Activated CD4-positive, alpha-beta T cell treated with anti-CD3 and anti-CD28 coated beads, Interleukin-2, Interleukin-6, amounts not matched to agents 100 ng/mL and 50 ng/mL, durations not matched to agents 16 hours and 8 hours (primary cell): ENCODE results near the gene CDH13.

Experiments used
- DNase-seq: peaks from one replicate; pipeline ENCODE4 v3.0.0-alpha.2; 2020

CDH13 gene

DNA sequence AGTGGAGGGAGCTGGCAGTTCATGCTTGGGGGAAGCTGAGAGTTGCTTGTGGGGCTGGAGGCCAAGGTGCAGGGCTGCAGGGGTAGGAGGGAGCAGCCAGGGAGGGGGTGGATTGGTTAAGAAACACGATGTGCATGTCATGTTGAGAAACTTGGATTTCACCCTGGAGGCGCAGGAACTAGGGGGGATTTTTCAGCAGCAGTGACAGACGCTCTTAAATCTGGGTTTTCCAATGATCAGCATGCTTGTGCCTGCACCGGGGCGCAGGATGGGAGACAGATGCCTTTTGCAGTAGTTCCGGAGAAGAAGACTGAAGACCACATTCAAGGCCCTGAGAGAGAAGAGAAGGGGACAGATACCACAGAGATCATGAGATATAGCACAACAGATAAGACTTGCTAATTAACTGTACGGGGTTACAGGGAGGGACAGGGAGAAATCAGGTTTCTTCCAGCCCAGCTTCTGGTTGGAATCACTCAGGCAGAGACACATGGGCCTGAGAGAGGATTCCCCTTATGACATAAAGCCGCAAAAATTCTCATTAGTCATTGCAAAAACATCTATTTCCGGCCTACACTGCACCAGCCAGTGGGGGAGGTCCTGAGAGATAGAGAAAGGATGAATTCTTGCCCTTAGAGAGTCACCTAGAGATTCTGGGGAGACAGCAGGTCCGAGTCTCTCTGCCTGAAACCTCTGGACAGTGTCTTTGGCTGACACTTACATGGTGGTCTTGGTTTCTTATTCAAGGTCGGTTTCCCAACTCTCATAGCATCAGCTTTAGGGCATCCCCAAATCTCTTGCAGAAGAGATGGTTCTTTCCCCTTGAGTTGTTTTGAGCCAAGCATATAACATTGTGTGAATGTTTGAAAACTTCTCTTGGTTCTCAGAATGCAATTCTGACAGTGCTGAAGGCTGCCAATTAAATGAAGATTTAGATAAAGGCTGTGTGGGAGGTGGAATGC is 27.1 kb downstream of the CDH13 start:
- DNase-seq: peak; percentile 81

DNA sequence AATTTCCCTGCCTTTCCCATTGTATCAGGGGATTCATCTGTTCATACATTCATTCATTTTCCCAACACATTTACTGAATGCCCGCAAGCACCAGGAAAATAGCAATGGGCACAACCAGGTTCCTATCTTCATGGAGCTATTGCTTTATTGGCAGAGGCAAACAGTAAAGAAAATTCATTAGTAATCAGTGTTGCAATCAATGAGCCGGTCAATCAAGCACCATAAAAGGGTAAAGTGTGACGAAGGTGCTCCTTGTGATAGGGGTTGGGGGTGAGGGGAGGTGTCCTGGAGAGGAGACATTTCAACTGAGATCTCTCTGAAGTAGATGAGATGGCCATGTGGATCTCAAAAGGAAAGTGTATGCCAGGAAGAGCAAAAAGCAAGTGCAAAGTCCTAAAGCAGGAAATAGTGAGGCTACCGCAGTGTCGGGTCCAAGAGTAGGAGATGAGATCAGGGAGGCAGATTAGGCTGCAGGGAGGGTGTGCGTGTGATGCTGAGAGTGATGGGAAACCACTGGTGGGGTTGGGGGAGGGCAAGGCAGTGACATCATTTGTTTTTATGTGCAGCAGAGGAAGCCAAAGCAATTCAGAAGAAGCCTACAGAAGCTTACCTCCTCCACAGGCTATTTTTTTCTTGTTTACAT is 28.4 kb downstream of the CDH13 start:
- DNase-seq: peak; percentile 89

DNA sequence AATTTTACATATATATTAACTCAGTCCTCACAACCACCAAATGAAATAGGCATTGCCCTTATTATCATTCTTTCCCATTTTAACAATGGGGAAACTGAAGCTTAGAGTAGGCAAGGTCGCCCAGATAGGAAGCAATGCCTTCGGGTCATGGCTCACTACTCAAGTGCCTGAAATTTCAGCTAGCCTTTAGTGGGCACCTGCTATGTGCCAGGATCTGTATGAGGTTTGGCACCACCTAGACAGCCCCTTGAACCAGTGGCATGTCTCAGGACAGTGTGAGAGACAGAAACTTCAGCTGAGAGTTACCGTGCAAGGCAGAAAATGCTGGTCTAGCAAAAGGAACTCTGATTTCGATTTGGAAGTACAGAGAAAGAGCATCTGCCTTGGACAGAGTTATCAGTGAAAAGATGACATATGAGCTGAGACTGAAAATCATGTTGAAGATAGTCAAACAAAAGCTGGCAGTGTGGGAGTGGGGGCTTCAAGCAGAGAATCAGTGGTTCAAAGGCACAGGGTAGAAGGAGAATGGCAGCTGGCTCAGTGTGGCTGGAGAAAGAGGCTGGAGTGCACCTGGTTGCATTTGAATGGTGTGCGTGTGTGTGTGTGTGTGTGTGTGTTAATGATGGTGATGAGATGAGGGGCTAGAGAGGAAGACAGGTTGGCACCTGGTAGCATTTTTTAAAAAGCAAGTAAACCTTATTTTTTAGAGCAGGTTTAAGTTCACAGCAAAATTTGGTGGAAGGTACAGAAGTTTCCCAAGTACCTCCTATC is 29.1 kb downstream of the CDH13 start:
- no peak for DNase-seq

DNA sequence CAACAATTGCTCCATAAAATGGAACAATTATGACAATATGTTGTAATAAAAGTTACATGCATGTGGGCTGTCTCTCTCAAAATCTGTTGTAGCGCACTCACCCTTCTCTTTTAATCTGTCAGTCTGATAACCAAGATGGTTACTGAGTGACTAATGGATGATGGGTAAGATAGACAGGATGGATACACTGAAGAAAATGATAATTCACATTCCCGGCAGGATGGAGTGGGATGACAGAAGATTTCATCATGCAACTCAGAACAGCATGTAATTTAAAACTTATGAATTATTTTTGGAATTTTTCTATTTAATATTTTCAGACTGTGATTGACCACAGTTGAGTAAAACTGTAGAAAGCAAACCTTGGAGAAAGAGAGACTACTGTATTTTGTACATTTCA is 30.5 kb downstream of the CDH13 start:
- DNase-seq: no peak

DNA sequence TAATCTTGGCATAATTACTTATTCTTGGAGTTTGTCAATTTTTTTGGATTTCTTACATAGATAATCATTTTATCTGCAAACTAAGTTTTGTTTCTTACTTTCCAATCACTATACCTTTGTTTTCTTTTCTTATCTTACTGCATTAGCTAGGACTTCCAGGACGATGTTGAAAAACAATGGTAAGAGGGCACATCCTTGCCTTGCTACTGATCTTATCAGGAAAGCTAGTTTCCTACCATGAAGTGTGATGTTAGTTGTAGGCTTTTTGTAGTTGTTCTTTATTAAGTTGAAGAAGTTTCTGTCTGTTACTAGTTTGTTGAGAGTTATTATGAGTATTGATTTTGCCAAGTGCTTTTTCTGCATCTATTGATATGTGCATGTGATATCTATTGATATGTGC is 31.0 kb downstream of the CDH13 start:
- DNase-seq: no peak

DNA sequence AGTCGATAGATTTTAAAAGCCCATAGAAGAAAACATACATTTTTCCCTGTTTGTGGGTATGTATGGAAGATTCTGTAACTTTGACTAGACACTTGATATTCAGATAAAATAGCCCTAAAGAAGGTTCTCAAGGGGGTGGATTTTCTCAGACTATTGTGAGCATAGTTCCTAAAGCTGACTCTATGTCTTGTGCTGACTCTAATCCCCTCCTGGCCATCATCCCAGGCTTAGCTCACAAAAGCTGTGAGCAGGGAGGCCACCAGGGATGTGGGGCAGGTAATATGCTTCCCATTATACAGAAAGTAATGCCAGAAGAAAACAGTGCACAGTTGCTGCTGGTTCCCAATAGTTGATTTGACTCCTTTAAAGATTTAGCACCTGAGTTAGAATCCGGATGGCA is 32.0 kb downstream of the CDH13 start:
- no peak for DNase-seq

DNA sequence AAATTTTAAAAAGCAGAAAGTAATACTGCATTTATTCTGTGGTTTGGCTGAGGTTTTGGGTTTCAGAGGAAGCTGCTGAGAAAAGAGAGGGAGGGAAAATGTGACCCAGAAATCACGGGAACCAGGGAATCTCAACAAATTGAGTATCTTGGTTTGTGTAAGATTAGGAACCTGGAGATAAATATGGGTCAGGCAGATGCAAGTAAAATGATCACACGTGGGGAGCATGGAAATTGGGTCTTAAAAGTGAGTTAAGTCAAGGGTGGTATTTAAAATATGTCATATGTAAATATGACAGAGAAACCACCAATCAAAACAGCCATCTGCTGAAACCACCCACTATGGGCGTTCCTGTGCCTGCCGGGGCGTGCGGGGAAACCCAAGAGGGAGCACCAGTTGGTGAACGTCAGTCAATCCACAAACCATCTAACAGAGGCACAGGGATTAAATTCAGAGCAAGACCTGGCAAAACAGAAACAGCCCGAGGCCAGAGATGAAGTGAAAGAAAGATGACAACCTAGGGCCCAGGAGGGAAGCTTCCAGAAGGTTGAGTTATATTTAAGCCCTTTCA is 33.4 kb downstream of the CDH13 start:
- peak; percentile 15 for DNase-seq

DNA sequence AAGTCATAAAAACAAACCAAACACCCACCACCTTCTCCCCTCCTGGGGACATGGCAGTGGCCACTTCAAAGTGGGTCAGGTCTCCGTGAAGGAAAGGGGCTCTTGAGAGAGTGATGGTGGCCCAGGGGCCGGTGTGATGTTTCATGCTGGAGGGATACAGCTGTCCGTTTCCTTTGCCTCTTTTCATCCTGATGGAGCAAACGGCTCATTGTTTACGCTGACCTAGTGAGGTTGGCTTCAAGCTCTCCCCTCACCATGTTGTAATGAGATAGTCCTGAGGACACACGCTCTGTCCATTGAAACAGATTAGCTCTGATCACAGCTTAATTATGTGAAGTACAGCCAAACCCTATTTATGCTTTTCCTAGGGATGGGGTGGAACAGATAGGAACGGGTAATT is 34.2 kb downstream of the CDH13 start:
- DNase-seq: no peak

DNA sequence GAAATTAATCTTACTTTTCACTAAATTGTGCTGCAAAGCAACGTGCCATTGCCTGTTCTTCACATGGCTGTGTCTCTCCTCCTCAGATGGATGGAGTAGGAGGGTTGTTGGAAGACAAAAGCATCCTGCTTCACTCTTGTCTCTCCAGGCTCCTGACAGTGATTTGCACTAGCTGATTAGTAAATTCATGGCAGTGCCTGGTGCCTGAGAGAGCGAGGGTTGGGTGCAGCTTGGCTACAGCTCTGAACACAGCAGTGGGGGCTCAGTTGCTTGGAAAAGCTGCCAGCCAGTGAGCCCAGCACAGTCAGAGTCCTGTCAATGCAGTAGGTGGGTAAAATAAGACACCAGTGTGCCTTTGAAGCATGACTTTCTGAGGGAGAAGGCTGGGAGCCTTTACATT is 37.4 kb downstream of the CDH13 start:
- no peak for DNase-seq

DNA sequence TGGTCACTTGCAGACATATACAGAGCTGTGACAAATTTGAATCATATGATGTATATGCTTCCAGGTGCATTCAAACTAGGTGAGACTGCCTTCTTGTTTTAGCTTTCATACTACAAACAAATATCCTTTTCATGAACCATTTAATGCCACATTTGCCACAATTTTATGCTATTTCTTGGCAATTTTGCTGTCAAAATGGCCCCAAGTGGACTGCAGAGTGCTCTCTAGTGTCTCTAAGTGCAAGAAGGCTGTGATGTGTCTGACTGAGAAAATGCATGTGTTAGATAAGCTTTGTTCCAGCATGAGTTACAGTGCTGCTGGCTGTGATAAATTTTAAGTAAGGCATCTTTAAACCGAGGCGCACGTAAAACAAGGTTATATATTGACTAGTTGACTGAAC is 38.3 kb downstream of the CDH13 start:
- no peak for DNase-seq

DNA sequence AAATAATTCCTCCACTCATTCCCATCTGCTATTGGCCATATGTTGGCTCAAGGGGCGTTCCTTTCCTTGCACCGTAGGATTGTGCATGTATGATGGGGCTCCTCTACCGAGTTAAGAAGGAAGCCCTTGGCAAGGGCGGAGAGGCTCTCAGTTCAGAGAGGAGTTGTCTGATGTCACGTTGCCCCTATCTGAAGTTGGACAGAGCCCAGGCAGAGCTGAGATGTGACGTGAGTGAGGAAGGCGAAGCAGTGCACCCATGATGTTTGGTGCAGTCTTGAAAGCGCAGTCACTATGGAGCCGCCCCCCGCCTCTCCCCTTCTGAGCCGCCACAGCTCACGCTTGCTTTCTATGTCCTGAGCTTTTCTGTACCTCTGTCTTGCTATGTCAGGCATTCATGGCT is 40.7 kb downstream of the CDH13 start:
- no peak for DNase-seq

DNA sequence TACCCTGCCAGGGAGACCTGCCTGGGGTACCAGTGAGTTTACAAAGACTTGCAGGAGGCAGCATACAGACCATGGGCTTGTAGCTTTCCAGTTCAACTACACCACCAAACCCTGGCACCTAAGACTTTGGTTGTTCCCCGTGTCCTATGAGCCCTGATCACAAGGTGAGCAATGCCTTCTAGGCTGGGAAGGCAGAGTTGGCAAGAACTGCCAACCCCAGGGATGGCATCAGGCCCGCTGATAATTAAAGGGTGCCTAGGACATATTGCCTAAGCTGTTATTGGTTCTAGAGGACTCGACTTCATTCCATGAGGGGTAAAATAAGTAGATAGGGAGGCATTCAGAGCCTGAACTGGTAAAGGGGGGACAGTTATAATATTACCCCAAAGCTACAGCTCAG is 41.3 kb downstream of the CDH13 start:
- DNase-seq: no peak

DNA sequence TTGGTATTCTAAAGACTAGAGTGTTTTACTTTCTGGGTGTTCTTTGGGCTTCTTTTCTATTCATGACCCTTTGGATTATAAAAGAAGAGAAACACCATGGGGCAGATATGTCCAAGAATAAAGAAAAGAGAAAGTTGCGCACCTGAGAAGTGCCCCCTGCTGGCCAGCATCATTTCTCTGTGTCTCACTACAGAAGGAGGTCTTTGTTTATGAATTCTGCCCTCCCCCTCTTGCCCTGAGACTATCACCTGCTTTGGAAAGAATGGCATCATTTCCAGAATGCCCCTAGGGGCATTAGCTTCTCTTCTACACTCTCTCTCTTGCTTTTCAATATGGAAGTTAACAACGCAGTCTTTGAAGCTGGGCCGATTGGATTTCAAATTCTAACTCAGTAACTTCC is 45.0 kb downstream of the CDH13 start:
- peak; percentile 21 for DNase-seq

DNA sequence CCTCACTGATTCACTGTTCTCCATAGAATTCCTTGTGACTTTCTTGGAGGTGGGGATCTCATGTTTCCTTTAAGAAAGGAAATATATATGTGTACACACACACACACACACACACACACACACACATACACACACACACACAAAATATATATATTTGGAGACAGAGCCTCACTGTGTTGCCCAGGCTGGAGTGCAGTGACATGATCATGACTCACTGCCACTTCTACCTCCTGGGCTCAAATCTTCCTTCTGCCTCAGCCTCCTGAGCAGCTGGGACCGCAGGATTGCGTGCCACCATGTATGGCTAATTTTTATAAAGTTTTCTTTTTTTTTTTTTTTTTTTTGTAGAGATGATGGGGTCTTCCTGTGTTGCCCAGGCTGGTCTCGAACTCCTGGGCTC is 45.9 kb downstream of the CDH13 start:
- no peak for DNase-seq

DNA sequence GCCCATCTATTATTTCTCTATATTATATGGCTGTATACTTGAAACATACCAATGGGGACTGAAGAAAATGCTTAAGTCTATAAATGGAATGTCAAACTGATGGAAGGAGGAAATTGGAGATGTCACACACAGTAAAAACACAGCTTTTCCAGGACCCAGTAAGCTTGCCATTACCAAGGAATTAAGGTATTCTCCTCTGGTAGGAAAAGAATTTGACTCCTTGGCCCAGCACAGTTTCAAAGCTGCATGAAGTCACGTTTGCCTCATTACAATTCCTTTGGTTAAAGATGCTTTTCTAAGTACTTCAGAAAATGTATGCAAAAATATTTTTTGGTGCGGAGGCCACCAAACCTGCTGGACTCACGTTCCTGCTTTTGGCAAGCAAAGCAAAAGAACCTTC is 48.5 kb downstream of the CDH13 start:
- DNase-seq: no peak

DNA sequence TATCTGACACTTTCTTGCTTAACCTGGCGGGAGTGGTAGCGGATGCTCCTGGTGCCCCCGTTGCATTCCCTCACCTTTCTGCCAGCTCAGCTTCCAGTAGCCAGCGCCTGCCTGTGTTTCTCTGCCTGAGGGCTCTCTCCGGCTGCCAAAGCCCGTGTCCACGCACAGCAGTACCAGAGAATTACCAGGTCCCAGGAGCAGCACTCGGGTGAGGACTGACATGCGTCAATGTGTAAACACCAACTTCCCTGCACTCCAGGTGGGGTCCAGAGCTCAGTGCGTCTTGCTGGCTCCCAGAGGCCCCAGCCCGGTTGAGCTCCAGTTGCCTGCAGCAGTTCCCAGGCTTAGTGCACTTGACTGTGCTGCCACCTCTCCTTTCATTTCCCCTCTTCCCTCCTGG is 54.8 kb downstream of the CDH13 start:
- no peak for DNase-seq

DNA sequence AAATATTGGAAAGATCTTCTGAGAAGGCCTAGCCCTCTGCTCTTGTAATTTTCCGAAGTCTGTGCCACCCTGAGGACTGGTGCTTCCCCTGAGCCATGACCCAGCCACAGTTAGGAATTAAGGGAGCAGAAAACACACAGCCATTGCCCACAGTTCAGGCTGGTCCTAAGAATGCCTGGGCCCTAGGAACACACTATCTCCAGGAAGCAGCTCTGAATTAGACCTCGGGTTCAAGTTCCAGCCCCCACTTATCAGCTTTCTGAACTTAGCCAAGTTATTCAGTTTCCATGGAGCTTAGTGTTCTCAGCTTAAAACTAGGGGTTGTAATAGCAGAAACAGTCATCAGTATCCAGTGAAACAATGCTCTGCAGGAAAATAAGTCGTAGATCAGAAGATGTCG is 56.0 kb downstream of the CDH13 start:
- no peak for DNase-seq

DNA sequence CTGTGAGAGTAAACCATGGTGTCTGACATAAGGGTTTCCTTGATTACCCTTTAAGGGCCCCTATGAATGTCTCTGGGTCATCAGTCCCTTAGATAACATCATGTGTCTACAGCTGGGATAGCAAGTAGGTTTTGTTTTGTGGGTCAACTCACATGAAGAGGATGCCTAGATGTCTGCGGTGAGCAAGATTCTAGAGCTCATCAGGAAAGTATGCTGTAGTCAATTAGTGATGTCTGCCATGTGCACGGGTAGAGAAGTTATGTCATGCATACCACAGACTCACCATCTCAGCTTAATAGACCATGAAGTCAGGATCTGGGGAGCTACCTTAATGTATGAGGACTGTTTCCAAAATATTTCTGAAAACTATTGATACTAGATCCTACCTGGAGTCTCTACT is 57.5 kb downstream of the CDH13 start:
- DNase-seq: no peak

DNA sequence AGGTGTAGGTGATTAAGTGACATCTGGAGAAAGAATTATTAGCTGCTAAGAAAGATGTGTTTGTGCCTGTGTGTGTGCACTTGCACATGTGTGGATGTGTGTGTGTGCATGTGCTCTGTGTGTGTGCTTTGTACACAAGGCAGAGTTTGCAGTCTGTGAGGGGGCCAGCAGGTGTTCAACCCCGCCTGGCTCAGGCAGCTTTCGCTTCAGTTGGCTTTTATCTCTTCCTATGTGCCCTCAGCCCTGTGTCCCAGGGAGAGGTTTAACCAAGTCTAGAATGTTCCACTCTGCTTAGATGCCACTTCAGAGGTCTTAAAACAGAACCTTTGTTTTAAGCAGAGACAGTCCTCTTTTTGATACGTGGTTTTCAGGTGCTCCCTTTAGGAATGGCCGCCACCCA is 58.8 kb downstream of the CDH13 start:
- no peak for DNase-seq

DNA sequence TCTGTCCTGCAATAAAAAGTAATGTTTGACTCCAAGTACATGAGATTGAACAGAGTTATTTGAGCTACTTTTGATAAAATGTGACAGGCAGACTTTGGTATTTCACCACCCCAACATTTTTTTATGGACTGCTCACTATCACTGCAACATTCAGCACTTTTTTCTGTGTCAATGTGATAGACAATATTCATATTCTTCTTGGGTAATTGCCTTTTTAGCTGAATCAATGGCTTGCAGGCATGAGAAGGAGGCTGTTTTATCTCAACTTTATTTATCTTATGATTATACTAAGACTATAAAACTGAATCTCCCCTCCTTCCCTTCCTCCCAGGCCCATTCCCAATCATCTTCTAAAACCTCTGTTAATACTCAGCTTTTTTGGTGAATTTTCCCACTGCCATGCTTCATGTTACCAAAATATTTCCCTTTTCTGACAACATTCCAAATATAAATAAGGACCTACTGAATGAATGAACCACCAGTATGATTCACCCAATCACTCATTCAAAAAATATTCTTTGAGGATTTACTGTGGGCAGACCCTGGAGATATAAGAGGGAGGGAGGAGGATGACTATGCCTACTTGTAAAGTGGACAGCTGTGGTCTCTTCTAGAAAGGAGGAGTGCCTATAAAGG is 67.6 kb downstream of the CDH13 start:
- DNase-seq: no peak

DNA sequence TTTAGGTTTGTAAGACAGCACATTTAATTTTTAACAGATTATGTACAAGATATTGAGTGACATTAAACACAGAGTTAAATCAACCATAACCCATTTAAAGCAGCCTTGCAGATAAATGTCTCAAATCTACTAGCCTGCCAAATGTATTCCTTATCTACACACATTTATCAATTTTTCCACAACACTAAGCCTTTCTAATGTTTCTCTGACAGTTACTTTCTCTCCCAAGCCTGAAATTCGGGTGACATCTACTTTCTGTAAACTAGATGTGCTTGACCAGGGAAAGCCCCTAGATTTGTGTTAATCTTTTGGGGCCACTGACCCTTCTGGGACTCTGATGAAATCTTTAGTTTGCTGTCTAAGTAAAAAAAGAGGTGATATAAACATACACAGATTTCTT is 69.0 kb downstream of the CDH13 start:
- no peak for DNase-seq

DNA sequence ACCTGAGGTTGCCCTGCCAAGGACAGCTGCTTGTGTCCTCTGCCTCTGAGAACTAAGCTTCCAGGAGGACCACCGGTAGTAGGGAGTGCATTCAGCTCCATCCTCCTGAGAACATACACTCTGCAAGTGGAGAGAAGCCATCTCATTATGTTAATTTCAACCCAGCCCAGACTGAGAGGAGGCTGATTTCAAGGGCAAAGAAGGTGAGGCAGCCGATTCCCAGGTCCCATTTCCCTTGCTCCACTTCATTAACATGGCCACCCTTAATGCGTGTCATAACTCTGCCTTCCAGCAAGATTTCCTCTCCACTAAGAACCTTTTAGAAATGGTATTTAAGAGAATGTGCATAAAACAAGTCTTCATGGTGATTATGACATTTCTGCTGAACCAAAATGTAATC is 72.5 kb downstream of the CDH13 start:
- no peak for DNase-seq
